K562 (cell line): ENCODE results near the gene VSIG10L2. TPM values are rescaled to one million over a fixed set of nuclear protein-coding genes. Genes with fewer than 3 reads are reported as not detected.

Source experiments
- ATAC-seq: fragments of 200-7000 bp; cut with Tn5 transposase; 3 replicates; pipeline ENCODE4 v1.9.1; 2020; ENCODE audit warnings: moderate library complexity
- BruUV-seq: library from RNA; stranded (reverse); fragments of 400-500 nt; replicated peaks from 2 replicates; lab custom pipeline; 2021; lab: Mats Ljungman, UMichigan
- CTCF ChIA-PET: fragments of 300-600 bp; formaldehyde crosslinking; extraction: SDS; loops from one replicate; lab custom pipeline; 2021; ENCODE audit warnings: low intra/inter-chr PET ratio; lab: Yijun Ruan, JAX
- POLR2A ChIA-PET: fragments of 300-600, 350-650 bp; sonication (Branson Sonifier 250); formaldehyde crosslinking; extraction: SDS; loops from one replicate; lab custom pipeline; 2021; ENCODE audit warnings: antibody characterized with exemption, inconsistent platforms; lab: Yijun Ruan, JAX
- DNase-seq, 4 experiments: peaks; one replicate each; pipeline versions ENCODE4 v3.0.0 to v3.0.0-alpha.2; 2011 to 2018; ENCODE audit warnings: low spot score in 3 of 4, mixed read lengths in 3 of 4; ENCODE audit errors: extremely low read depth in 1 of 4
- FAIRE-seq: peaks from 2 replicates; lab custom pipeline; 2011; peaks lifted over from hg19 to GRCh38; lab: Jason Lieb, UNC
- H2AFZ ChIP-seq: 2 replicates; pipeline ENCODE4 v1.6.0; 2011; ENCODE audit warnings: low read depth, low read length, control low read depth, inconsistent platforms
- H3K27ac ChIP-seq: fragments of 200-600 bp; 3 replicates; pipeline ENCODE4 v1.8.0; 2011; ENCODE audit warnings: low read depth, mild to moderate bottlenecking, control low read depth, inconsistent platforms, low read length, moderate library complexity, mixed read lengths; ENCODE audit errors: extremely low read depth
- H3K27me3 ChIP-seq, 2 experiments: fragments of 300-600 bp in 1 of 2; 2 replicates in 1 of 2; 3 replicates in 1 of 2; pipeline versions ENCODE4 v1.6.0 to v1.8.0; 2011; ENCODE audit warnings: inconsistent platforms in 2 of 2, low read length in 2 of 2, mild to moderate bottlenecking in 1 of 2, mixed read lengths in 1 of 2, moderate library complexity in 1 of 2; ENCODE audit not compliant: control insufficient read depth in 2 of 2, insufficient read depth in 2 of 2
- H3K36me3 ChIP-seq: fragments of 300-600 bp; 3 replicates; pipeline ENCODE4 v1.8.0; 2011; ENCODE audit warnings: mild to moderate bottlenecking, low read length, inconsistent platforms; ENCODE audit not compliant: control insufficient read depth, insufficient read depth
- H3K4me1 ChIP-seq, 2 experiments: fragments of 200-600 bp in 1 of 2; replicated peaks in 1 of 2; 2 replicates in 1 of 2; 3 replicates in 1 of 2; pipeline versions ENCODE4 v1.5.1 to v1.8.0; 2011; ENCODE audit warnings: inconsistent platforms in 2 of 2, low read length in 2 of 2, mild to moderate bottlenecking in 1 of 2, mixed read lengths in 1 of 2, moderate library complexity in 1 of 2; ENCODE audit not compliant: control insufficient read depth in 2 of 2, insufficient read depth in 2 of 2
- H3K4me2 ChIP-seq: 2 replicates; pipeline ENCODE4 v1.6.1; 2011; ENCODE audit warnings: low read length, control low read depth, inconsistent platforms, mixed read lengths; ENCODE audit not compliant: insufficient read depth
- H3K4me3 ChIP-seq: fragments of 200-600 bp; sonication (generic), shearing (Covaris generic); 2 replicates; pipeline ENCODE4 v1.5.1; 2016; ENCODE audit warnings: control low read depth, inconsistent platforms
- H3K79me2 ChIP-seq: fragments of 200-600 bp; 3 replicates; pipeline ENCODE4 v1.8.0; 2011; ENCODE audit warnings: low read length, inconsistent platforms; ENCODE audit not compliant: control insufficient read depth, insufficient read depth
- H3K9ac ChIP-seq, 2 experiments: 2 replicates each; pipeline versions ENCODE4 v1.6.0 to v1.6.1; 2011; ENCODE audit warnings: low read depth in 2 of 2, low read length in 2 of 2, control low read depth in 1 of 2, inconsistent platforms in 1 of 2, mild to moderate bottlenecking in 1 of 2, mixed read lengths in 1 of 2; ENCODE audit not compliant: insufficient read depth in 1 of 2
- H3K9me1 ChIP-seq: one replicate; pipeline ENCODE4 v1.6.0; 2011; ENCODE audit warnings: inconsistent platforms, mild to moderate bottlenecking, low read length, moderate library complexity; ENCODE audit not compliant: control insufficient read depth, insufficient read depth
- H3K9me3 ChIP-seq: replicated peaks from 2 replicates; pipeline ENCODE4 v1.5.1; 2011; ENCODE audit warnings: low read depth, low read length, inconsistent platforms; ENCODE audit not compliant: control insufficient read depth, insufficient read depth
- H4K20me1 ChIP-seq: replicated peaks from 2 replicates; pipeline ENCODE4 v1.6.1; 2011; ENCODE audit warnings: low read length, inconsistent platforms, mixed read lengths; ENCODE audit not compliant: control insufficient read depth, insufficient read depth
- ADNP ChIP-seq: fragments of 200-800 bp; sonication (Bioruptor generic); IDR thresholded peaks from 2 replicates; pipeline ENCODE4 v1.6.1; 2016; ENCODE audit warnings: missing genetic modification characterization, missing compliant biosample characterization
- ATF1 ChIP-seq, 2 experiments: fragments of 450-650 bp in 1 of 2; IDR thresholded peaks; 2 replicates each; pipeline ENCODE4 v1.6.1; 2016; ENCODE audit warnings: missing compliant biosample characterization in 1 of 2, missing genetic modification characterization in 1 of 2
- ELF4 ChIP-seq: fragments of 450-650 bp; formaldehyde crosslinking; IDR thresholded peaks from 2 replicates; pipeline ENCODE4 v1.4.0; 2022; ENCODE audit warnings: missing genetic modification characterization
- HDAC3 ChIP-seq: fragments of 450-650 bp; IDR thresholded peaks from 2 replicates; pipeline ENCODE4 v1.6.1; 2018; ENCODE audit warnings: borderline replicate concordance, mild to moderate bottlenecking, moderate library complexity; ENCODE audit not compliant: partially characterized antibody
- ILK ChIP-seq: fragments of 450-650 bp; IDR thresholded peaks from 2 replicates; pipeline ENCODE4 v1.6.1; 2016; ENCODE audit warnings: missing genetic modification characterization, low read depth, mild to moderate bottlenecking, missing compliant biosample characterization, moderate library complexity, borderline replicate concordance
- KDM2B ChIP-seq: fragments of 250-450 bp; sonication (Bioruptor Pico); IDR thresholded peaks from 2 replicates; pipeline ENCODE4 v1.8.0; 2021; ENCODE audit warnings: mild to moderate bottlenecking, moderate library complexity
- PHB ChIP-seq: fragments of 250-450 bp; sonication (Bioruptor Pico); IDR thresholded peaks from 2 replicates; pipeline ENCODE4 v1.5.0; 2021
- RBM34 ChIP-seq: fragments of 200-400 bp; formaldehyde crosslinking; IDR thresholded peaks from 2 replicates; pipeline ENCODE4 v1.6.1; 2018; ENCODE audit warnings: low read length, borderline replicate concordance; ENCODE audit not compliant: insufficient read depth
- RHOXF2B ChIP-seq: fragments of 250-450 bp; sonication (Bioruptor Pico); conservative IDR thresholded peaks from 2 replicates; pipeline ENCODE4 v1.5.1; 2021
- ZBTB17 ChIP-seq: fragments of 450-650 bp; formaldehyde crosslinking; IDR thresholded peaks from 2 replicates; pipeline ENCODE4 v1.4.0; 2020; ENCODE audit warnings: mild to moderate bottlenecking
- ZEB2 ChIP-seq: fragments of 450-650 bp; IDR thresholded peaks from 2 replicates; pipeline ENCODE4 v1.6.1; 2016
- ZNF143 ChIP-seq: sonication (generic); formaldehyde crosslinking; IDR thresholded peaks from 2 replicates; pipeline ENCODE4 v1.9.0; 2022; ENCODE audit warnings: mild to moderate bottlenecking, missing genetic modification reagents
- ZNF184 ChIP-seq: sonication (generic); formaldehyde crosslinking; IDR thresholded peaks from 2 replicates; pipeline ENCODE4 v1.5.0; 2020; ENCODE audit warnings: missing genetic modification reagents
- ZNF699 ChIP-seq: fragments of 250-450 bp; sonication (Bioruptor Pico); IDR thresholded peaks from 2 replicates; pipeline ENCODE4 v1.8.0; 2021; ENCODE audit warnings: mild to moderate bottlenecking, moderate library complexity; ENCODE audit not compliant: insufficient replicate concordance
- WGBS: fragments of 100-300 bp; shearing (Covaris generic); methylation state at CpG from one replicate; pipeline ENCODE4 v1.1.6; 2016; ENCODE audit warnings: low coverage, mixed read lengths; ENCODE audit not compliant: insufficient coverage; ENCODE audit errors: missing lambda C conversion rate; 5-methylcytosine and 5-hydroxymethylcytosine counted together
- in situ Hi-C: fragments of 300-500 bp; cut with MboI; formaldehyde crosslinking; loops from 4 replicates; pipeline ENCODE4 v1.15.0; 2018; ENCODE audit warnings: inconsistent platforms, mixed read lengths
- intact Hi-C: fragments of 100-400 bp; cut with micrococcal nuclease; formaldehyde crosslinking; loops from 2 replicates; pipeline ENCODE4 v1.14.2; 2022
- polyA plus RNA-seq, 8 experiments: library from polyadenylated mRNA; depleted of rRNA in 4 of 8; stranded (reverse) in 5 of 8; unstranded in 3 of 8; fragments of >200 nt; fragmentation: Nextera tagmentation in 2 of 8; fragmentation: Illumina TruSeq in 1 of 8; extraction: Ambion mirVana in 2 of 8; extraction: Trizol in 1 of 8; gene quantifications; 2 replicates each; pipeline versions ENCODE4 v1.2.1 to v1.2.3, GENCODE V29; 2011 to 2014; ENCODE audit warnings: inconsistent platforms in 1 of 8, missing spikeins in 1 of 8
- total RNA-seq, 7 experiments: library from RNA; depleted of rRNA in 6 of 7; stranded (reverse); fragments of >200 nt in 6 of 7; fragmentation: Illumina TruSeq in 2 of 7; extraction: Trizol in 2 of 7; gene quantifications; 2 replicates each; pipeline versions ENCODE4 v1.2.1 to v1.2.3, GENCODE V29; 2011 to 2021; ENCODE audit warnings: low replicate concordance in 1 of 7
- TF ChIP-seq, protein P1 (sequence below): fragments of 250-450 bp; sonication (Bioruptor Pico); IDR thresholded peaks from 2 replicates; pipeline ENCODE4 v1.5.0; 2022; ENCODE audit warnings: mild to moderate bottlenecking

VSIG10L2 gene
- total and polyA plus RNA-seq, 9 of the 15 experiments (the other 6 are each of a cell fraction or from before 2014, with no cell fraction given), result not detected

DNA sequence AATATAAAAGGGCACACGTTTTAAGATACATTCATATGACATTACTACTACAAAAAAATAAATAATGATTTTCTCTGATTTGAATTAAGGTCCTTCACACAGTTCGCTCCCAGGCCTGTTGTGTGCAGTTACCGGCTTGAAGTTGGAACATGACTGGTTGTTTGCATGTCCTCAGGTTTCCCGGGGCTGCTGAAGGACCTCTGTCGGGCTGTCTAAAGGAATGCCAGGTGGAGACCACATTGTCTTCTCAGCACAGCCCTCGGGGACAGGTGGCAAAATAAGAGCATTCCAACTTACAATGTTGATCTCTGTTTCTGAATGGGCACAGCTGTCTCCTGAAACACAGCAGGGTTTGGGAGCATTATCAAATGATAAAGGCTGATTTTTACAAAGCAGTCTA is 14.9 kb downstream of the VSIG10L2 start:
- Histone ChIP-seq H3K4me3 (no peak overlapping the region), H2AFZ (no peak overlapping the region), H3K4me2 (no peak overlapping the region), H3K4me1 (no peaks in the 10 kb centered on the region; a peak in 1 of 5 replicates), H3K9me1 (no peaks in the 10 kb centered on the region), H3K9ac (no peak overlapping the region), H3K79me2 (no peaks in the 10 kb centered on the region), H3K27me3 (peaks cover 42 to 46% of the 10 kb centered on the region in 2 experiments), H3K9me3 (no peaks in the 10 kb centered on the region; the same call in 1 of the 2 replicates), H3K36me3 (no peaks in the 10 kb centered on the region)
- ATAC-seq (no peak), FAIRE-seq (no peak)
- intact Hi-C loops (no loop called here), in situ Hi-C loops (no loop called here)
- 0% methylated on average over 6 of the region's 6 CpGs for WGBS
- CTCF ChIA-PET, result no interaction called here
- no TSS peak for BruUV-seq
- TF ChIP-seq PHB, result no peak
- TF ChIP-seq ZBTB17 (CRISPR knock-in tag), result no peak
- TF ChIP-seq ZNF699 (CRISPR knock-in tag), result no peak
- no peak for TF ChIP-seq HDAC3
- no peak for TF ChIP-seq ELF4 (CRISPR knock-in tag)
- TF ChIP-seq ATF1 (CRISPR knock-in tag; IDR thresholded peaks at IDR 0.05), result no peak
- TF ChIP-seq ATF1 (tag; IDR thresholded peaks at IDR 0.05), result no peak
- no peak for TF ChIP-seq RHOXF2B (CRISPR knock-in tag)
- TF ChIP-seq ILK, result no peak
- TF ChIP-seq ZNF184 (CRISPR knock-in tag), result no peak
- TF ChIP-seq, protein P1, sequence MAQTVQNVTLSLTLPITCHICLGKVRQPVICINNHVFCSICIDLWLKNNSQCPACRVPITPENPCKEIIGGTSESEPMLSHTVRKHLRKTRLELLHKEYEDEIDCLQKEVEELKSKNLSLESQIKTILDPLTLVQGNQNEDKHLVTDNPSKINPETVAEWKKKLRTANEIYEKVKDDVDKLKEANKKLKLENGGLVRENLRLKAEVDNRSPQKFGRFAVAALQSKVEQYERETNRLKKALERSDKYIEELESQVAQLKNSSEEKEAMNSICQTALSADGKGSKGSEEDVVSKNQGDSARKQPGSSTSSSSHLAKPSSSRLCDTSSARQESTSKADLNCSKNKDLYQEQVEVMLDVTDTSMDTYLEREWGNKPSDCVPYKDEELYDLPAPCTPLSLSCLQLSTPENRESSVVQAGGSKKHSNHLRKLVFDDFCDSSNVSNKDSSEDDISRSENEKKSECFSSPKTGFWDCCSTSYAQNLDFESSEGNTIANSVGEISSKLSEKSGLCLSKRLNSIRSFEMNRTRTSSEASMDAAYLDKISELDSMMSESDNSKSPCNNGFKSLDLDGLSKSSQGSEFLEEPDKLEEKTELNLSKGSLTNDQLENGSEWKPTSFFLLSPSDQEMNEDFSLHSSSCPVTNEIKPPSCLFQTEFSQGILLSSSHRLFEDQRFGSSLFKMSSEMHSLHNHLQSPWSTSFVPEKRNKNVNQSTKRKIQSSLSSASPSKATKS (CRISPR knock-in tag), result no peak
- no peak for TF ChIP-seq KDM2B (CRISPR knock-in tag)
- TF ChIP-seq RBM34, result no peak
- TF ChIP-seq ZNF143, result no peak
- TF ChIP-seq ZEB2, result no peak
- TF ChIP-seq ADNP (tag), result no peak
- TF ChIP-seq, all 486 proteins: peak for 0
- peaks cover 2% of the 10 kb centered on the region; the same call in 1 of the 2 replicates for H4K20me1 ChIP-seq
- DNase-seq, result no peak
- H3K27ac ChIP-seq, result no peak overlapping the region
- POLR2A ChIA-PET, result interaction anchor here (0.7 kb wide), 1 partner anchor 965 kb away, joined by 3 read pairs; no protein-coding TSS in a partner anchor
